Stimulated activated naive CD4-positive, alpha-beta T cell treated with Interleukin-2 at 50 U/mL for 16 hours (primary cell): ENCODE data around the gene RYR3.

Source experiments
- DNase-seq: peaks from one replicate; lab custom pipeline; 2025; lab: John Stamatoyannopoulos, UW

The RYR3 gene

DNA sequence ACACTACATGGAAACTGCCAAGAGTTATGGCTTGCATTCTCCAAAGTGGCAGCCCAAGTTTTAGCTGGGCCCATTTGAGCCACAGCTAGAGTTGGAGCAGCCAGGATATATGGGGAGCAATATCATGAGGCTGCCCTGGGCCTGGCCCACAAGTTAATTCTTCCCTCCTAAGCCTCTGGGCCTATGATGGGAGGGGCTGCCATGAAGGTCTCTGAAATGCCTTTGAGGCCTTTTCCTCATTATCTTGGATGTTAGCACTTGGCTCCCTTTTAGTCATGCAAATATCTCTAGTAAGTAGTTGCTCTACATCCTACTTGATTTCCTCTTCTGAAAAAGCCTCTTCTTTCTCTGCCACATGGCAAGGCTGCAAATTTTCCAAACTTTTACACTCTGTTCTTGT is 400.0 kb downstream of the RYR3 start:
- no peak for DNase-seq

DNA sequence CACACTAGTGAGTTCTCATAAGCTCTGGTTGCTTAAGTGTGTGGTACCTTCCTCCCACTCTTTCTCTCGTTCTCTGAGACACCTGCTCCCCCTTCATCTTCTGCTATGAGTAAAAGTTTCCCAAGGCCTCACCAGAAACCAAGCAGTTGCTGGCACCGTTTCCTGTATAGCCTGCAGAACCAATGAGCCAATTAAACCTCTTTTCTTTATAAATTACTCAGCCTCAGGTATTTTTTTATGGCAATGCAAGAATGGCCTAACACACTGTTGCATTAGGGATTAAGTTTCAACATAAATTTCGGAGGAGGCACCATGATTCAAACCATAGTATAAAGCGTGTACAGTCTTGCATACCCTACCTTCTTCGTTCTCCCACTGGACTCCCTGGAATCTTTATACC is 405.3 kb downstream of the RYR3 start:
- DNase-seq, result no peak

DNA sequence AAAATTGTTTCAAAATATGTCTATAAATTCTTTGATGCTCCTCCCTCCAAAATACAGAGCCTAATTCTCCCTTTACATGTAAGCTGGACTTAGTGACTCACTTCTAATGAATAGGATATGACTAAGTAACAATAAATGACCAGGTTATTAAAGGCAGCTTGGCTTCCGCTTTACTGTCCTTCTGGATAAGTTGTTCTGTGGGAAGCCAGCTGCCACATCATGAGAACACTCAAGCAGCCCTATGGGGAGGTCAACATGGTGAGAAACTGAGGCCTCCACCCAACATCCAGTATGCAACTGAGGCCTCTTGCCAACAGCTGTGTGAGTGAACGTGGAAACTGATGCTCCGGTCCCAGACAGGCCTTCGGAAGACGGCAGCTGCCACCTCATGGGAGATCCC is 410.2 kb downstream of the RYR3 start:
- DNase-seq, result no peak

- no peak for DNase-seq
These were observed 411.4 kb downstream of the RYR3 start for GRCh38 chr15:33722005-33722672.

GRCh38 chr15:33722673-33723015 is 411.9 kb downstream of the RYR3 start:
- no peak for DNase-seq

DNA sequence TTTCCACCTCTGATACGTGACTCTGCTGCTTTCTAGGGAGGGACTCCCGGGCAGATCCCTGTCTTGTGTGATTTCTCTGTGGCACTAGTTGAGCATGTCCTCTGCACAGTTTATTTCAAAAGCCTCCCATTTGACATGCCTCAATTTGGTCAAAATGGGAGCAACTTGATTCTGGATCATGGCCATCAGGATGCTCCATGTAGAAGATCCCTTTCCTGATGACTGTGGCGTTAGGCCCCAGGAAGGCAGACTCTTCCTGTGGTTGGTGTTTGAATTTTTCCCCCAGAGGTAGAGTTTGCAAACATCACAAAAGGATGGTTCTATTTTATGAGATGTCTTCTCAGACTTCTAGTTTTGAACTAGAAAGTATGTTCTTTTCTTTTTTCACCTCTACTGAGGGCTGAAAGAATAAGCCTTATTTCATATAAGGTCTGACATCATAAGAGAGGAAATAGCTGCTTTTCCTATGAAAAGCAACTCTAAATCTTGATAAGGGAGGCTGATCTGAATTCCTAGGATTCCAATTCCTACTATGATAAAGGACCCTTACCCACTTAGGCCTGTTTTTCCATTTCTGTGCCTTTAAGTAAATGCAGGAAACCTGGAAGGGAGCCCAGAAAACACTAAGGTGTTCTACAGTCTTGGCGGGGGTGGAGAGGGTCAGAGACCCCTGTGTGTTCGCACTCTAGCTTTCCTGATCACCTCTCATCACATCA is 413.7 kb downstream of the RYR3 start:
- no peak for DNase-seq

- DNase-seq, result no peak
These were observed 418.9 kb downstream of the RYR3 start for GRCh38 chr15:33729653-33730052.

GRCh38 chr15:33730815-33731214 is 420.0 kb downstream of the RYR3 start:
- no peak for DNase-seq

- no peak for DNase-seq
These were observed 424.4 kb downstream of the RYR3 start for GRCh38 chr15:33735143-33735542.

DNA sequence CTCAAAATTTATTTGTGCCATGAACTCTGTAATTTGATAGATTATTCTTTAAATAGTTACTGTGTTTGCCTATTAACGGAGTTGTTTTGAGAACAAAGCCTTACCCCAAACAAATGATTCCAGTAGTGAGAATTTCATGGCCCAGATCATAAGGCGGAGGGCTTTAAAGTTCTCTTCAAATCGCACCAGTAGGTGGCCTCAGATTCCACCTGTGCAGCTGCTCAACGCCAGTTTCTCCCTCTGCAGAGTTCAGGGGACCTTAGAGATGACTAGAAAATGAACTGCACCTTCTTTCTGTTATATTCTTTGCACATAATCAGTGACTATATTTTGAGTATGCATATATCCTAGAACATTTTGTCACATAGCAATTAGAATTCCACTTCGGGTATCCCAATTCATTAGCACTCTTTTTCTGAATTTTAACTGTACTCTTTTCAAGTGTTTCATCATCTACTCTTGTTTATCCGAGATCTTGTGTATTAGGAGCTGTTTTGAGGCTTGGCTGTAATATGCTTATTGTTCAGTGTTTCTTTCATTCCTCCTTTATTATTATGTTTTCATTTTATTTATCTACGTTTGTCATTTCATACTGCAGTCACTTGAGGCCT is 425.0 kb downstream of the RYR3 start:
- DNase-seq, result no peak

DNA sequence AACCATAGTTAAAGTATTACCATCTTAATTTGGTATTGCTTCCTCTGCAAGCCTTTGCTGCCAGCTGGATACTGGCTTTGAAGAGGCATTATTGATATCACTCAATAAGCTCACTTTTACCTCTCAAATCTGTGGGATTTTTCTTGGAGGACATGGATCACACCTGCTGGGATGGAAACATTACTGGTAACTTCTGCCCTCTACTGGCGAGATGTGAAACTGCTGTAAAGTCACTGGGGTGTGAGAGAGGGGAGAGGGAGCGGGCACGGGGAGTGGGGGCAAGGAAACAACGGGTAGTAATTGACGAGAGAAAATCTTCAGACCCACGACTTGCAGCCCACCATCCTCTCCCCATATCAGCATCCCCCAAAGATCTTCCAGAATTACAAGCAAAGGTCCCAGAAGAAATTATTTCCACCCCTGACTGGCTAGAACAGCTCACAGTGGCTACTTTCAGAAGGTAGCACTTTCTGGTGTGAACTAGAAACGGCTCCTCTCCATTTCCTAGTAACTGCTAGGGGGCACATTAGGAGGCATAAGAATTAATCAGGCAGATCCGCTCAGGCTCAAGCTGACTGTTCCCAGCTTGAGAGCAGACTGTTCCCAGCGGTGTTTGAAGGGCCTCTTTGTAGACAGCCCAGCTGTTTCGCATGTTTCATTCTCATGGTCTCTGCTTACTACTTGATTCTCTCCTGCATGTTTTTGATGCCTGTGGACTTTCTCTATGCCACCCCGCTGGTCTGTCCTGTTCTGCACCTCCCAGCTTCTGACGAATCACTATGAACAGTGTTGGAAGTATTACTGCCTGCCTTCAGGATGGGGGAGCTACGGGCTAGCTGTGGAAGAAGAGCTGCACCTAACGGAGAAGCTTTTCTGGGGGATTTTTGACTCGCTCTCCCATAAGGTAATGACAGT is 427.2 kb downstream of the RYR3 start:
- DNase-seq, result peak; percentile 1

DNA sequence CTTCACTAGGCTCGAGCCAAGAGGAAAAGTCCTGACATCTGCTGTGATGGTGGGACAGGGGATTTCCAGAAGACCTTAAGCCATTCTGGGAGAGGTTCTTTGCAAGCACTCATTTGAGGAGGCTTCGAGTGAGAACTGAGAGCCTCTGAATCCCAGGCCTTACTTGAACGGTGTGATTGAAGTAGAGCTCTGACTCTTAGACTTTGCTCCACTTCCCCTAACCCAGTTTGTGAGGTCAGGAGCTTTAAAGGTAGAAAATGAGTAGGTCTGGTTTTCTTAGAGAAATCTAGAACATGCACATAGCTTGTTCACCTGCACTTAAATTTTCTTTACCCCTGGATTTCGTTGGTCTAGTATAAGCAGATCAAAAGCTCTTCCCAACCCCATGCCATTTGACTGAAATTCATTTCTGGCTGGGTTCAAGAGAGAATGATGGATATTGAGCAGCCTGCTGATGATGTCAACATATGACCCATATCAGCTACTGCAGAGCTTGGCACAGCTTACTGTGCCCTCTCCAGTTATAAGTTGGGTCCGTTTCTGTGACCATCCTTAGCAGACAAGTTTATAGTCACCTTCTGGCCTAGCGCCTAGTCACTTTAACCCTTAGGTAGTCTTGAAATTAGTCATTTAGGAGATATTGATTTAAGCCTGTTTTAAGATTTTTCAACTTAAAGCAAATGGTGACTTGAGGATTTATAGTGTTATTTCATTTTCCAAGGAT is 428.3 kb downstream of the RYR3 start:
- no peak for DNase-seq

DNA sequence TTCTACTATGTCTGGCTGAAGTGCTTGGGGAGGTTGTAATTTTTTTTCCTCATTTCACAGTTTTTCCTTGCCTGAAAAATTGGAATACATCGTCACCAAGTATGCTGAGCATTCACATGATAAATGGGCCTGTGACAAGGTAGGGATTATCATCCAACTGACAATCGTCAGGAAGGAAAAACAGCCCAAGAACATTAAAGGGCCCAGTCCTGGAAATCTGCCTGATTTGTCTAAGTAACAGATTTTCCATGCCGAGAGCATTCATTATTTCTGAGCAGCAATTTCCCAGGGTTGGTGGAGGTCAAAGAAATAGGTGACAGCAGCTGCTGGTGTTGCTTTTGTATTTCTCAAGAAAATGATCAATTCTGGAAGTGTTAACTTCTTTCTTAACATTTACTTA is 431.5 kb downstream of the RYR3 start:
- no peak for DNase-seq

- no peak for DNase-seq
These were observed 432.0 kb downstream of the RYR3 start for GRCh38 chr15:33742800-33743199.

GRCh38 chr15:33746203-33746602 is 435.4 kb downstream of the RYR3 start:
- DNase-seq, result no peak

GRCh38 chr15:33753012-33753411 is 442.2 kb downstream of the RYR3 start:
- no peak for DNase-seq

DNA sequence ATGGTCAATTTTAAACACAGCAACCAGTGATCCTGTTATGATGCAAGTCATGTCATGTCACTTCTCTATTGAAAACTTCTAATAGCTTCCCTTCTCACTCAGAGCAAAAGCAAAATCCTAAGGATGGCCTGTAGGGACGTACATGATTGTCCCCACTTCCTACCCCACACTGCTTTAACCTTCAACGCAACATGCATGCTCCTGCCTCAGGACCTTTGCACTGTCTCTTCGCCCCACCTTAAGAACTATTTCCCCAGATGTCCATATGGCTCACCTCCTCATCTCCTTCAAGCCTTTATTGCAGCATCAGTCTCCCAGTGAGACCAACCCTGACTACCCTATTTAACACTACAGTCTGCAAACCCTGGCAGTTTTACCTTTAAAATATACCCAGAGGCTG is 443.5 kb downstream of the RYR3 start:
- DNase-seq, result no peak

- DNase-seq, result no peak
These were observed 446.2 kb downstream of the RYR3 start for GRCh38 chr15:33756961-33757360.

- DNase-seq, result no peak
These were observed 446.9 kb downstream of the RYR3 start for GRCh38 chr15:33757516-33758232.

GRCh38 chr15:33766389-33766788 is 455.6 kb downstream of the RYR3 start:
- DNase-seq, result no peak

GRCh38 chr15:33768670-33769190 is 458.0 kb downstream of the RYR3 start:
- no peak for DNase-seq
